Spleen (tissue), 7 donors: Measurements from ENCODE around the gene F2RL3.

Source experiments
- CTCF ChIP-seq, 11 experiments: fragments of 200-600 bp in 7 of 11; fragments of 450-650 bp in 4 of 11; sonication (generic) in 4 of 11; IDR thresholded peaks in 8 of 11; conservative IDR thresholded peaks in 3 of 11; 1 replicate in 7 of 11; 2 replicates in 4 of 11; pipeline versions ENCODE4 v1.4.0 to v1.8.0; 2016 to 2021; ENCODE audit warnings: antibody characterized with exemption in 11 of 11, inconsistent platforms in 4 of 11, mild to moderate bottlenecking in 1 of 11
- POLR2A ChIP-seq, 3 donors: fragments of 450-650 bp; IDR thresholded peaks; one replicate each; pipeline ENCODE4 v1.5.1; 2017; ENCODE audit warnings: antibody characterized with exemption in 3 of 3, mild to moderate bottlenecking in 1 of 3
- donor health status: DM: no; HTN: no; CAD: no; lungs with moderate emphysema.
- donor health status: DM: no; HTN: no; CAD: no.
- donor health status: DM: no; HTN: no; CAD: no.

GRCh38 chr19:16892436-16892835 lies 3.6 kb downstream of the F2RL3 start:
- TF ChIP-seq CTCF (IDR thresholded peaks at IDR 0.05 in 8 of 11, conservative IDR thresholded peaks at IDR 0.05 in 3 of 11) (no peak), POLR2A (IDR thresholded peaks at IDR 0.05) (no peak)
